GM21619 (cell line): ENCODE data around the gene OLIG2.

Experiments used
- ATAC-seq: cut with Tn5 transposase; IDR thresholded peaks from one replicate; pipeline ENCODE4 v1.9.1; 2021; ENCODE audit not compliant: unreplicated experiment

OLIG2 gene

DNA sequence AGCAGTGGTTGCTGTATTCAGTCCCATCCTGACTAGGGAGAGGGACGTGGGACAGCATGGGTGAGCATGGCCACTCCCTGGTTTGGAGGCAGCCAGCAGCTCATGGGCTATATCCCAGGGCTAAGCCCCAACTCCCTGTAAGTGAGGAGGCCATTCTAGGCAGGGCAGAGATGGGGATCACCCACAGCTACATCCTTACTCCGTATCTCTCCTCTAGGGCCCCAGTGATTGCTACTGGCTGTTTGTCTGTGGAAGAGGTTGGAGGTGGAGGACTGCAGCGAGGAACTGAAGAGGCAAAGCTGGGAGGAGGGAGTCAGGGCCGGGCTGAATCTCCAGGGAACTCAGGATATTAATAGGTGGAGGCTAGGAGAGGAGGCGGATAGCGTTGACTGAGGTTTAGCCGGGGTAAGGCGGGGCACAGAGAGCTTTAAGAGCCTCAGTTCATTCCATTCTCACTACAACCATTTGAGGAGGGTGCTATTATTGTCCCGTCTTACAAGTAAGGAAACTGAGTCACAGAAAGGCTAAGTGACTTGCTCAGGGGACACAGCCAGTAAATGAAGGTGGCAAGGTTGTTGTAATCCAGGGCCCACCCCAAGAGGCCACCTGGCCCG is 6.8 kb downstream of the OLIG2 start:
- ATAC-seq, result no peak

DNA sequence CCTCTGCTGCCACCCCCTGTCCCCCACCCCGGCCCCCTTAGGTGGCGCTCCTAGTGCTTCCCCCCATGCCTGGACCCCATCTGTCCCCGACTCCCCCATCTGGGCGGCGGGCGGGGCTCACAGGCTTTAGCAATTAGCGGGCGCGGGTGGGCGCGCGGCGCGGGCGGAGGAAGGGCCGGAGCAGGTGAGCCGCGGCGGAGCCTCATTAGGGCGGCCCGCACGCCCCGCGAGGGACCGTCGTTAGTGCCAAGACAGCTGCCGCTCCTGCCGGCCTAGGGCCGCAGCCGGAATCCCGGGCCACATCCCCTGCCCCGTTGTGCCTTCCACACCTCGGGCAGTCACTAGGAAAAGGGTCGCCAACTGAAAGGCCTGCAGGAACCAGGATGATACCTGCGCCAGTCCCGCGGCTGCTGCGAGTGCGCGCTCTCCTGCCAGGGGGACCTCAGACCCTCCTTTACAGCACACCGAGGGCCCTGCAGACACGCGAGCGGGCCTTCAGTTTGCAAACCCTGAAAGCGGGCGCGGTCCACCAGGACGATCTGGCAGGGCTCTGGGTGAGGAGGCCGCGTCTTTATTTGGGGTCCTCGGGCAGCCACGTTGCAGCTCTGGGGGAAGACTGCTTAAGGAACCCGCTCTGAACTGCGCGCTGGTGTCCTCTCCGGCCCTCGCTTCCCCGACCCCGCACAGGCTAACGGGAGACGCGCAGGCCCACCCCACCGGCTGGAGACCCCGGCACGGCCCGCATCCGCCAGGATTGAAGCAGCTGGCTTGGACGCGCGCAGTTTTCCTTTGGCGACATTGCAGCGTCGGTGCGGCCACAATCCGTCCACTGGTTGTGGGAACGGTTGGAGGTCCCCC is 7.6 kb downstream of the OLIG2 start:
- no peak for ATAC-seq

DNA sequence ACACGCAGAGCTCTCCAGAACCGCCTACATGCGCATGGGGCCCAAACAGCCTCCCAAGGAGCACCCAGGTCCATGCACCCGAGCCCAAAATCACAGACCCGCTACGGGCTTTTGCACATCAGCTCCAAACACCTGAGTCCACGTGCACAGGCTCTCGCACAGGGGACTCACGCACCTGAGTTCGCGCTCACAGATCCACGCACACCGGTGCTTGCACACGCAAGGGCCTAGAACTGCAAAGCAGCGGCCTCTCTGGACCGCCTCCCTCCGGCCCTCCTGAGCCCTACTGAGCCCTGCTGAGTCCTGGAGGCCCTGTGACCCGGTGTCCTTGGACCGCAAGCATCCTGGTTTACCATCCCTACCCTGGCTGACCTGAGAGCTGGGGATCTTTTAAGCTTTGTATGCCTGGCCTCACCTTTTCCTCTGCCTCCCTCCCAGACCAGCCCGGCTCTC is 8.3 kb downstream of the OLIG2 start:
- no peak for ATAC-seq

DNA sequence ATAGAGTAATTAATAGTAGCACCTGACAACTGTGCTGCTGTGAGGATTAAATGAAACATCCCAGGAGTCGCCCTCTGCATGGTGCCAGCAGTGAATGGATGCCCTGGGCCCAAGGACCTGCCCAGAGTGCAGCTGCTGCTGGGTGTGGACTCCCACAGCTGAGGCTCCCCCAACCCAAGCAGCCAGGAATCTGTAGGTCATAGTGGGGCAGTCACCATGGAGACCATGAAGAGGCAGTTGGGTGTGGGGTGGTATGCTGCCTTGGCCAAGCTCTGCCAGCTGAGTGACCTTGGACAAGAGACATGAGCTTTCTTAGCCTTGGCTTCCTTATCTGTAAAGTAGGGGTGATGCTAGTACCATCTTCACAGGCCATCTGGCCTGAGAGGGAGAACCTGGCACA is 9.4 kb downstream of the OLIG2 start:
- ATAC-seq, result no peak

DNA sequence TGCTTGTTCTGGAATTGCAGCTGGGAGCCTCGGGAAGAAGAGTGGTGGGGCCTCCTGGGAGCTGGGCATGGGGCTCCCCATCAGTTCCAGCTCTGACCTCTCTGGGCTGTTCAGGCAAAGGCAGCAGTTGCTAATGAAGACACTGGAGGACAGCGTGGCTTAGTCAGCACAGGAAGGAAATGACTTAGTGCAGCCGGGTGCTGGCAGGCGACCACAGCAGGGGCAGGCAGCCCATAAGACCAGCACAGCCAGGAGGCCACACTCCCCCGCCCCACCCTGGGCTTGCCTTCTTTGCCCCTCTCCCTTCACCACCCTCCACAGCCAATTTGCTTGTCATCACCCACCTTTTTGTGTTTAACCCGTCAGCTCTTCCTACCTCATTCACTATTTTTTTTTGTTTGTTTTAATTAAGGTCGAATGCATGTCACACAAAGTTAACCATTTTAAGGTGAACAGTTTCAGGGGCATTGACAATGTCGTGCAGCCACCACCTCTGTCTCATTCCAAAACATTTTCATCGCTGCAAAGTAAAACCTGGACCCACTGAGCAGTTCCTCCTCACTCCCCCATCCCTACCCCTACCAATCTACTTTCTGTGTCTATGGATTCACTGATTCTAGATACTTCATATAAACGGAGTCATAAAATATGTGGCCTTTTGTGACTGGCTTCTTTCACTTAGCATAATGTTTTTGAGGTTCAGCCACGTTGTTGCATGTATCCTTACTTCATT is 10.9 kb downstream of the OLIG2 start:
- no peak for ATAC-seq

DNA sequence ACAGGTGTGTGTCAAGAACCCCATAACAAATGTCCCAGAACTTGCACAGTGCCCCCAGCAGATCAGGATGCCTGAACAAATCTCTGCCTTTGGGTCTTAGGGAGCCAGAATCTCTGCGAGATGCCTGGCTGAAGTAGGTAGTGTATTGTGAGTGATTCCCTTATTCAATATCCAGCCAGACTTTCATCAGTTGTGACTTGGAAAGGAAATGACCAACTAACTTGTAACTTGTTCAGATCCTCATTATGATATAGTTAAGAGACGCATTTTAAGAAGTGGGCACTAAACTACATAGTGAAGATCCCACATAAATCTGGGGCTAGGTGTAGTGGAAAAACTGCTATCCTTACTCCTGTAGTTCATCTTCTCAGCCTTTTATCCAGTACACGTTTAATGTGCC is 11.8 kb downstream of the OLIG2 start:
- no peak for ATAC-seq

DNA sequence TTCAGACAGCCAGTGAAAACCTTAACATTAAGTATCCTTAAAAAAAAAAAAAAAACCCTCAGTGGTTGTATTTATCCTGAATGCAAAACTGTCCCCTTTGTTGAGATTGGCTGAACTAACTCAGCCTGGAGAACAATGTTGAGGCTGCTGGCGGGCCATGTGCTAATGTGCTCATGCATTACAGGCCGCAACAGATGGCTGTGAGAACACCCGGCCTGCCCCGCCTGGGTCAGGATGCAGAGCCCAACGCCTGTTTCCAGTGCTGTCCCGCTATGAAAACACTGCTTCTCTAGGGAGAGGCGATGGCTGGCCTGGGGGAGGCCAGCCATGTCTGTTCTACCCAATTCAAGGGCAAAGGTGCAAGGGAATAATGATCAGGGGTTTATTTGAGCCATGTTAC is 13.8 kb downstream of the OLIG2 start:
- no peak for ATAC-seq

DNA sequence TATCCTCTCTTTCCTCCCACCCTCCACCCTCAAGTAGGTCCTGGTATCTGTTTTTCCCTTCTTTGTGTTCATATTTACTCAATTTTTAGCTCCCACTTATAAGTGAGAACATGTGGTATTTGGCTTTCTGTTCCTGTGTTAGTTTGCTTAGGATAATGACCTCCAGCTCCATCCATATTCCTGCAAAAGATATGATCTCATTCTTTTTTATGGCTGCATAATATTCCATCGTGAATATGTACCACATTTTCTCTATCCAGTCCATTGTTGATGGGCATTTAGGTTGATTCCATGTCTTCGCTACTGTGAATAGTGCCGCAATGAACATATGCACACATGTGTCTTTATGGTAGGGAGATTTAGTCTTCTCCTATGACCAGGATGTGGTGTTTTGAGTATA is 14.5 kb downstream of the OLIG2 start:
- ATAC-seq, result no peak

DNA sequence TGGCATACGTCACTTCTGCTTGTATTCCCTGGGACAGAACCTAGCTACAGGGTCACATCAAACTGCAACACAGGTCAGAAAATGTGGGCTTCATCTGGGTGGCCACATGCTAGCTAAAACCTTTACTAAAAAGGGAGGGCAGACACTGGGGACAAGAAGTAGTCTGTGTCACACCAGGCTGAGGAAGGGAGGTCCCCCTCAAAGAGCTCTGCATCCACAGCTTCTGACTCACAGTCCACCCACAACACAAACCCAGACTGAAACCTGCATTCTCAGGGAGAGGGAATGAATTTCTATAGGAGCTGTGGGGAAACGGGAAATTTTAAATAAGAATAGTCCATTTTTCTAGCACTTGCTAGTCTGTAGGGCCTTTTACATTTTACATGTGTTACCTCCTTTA is 16.2 kb downstream of the OLIG2 start:
- ATAC-seq, result no peak

DNA sequence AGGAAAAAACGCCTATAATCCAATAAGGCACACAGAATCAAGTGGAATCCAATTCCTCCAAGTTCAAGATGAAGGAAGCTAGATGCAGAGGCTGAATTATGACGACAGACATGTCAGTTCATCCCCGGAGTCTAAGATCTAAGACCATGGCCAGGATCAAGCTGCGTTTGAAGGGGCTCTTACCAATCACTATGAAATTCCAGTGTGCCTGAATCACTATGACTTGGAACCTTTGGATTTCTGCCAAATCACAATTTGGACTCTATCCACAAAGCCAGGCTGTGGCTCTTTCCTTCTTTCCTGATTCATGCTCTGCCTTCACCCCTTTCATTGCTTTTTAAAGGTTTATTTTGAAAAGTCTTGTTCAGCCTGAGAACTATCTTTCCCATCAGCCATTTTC is 17.1 kb downstream of the OLIG2 start:
- ATAC-seq, result no peak

DNA sequence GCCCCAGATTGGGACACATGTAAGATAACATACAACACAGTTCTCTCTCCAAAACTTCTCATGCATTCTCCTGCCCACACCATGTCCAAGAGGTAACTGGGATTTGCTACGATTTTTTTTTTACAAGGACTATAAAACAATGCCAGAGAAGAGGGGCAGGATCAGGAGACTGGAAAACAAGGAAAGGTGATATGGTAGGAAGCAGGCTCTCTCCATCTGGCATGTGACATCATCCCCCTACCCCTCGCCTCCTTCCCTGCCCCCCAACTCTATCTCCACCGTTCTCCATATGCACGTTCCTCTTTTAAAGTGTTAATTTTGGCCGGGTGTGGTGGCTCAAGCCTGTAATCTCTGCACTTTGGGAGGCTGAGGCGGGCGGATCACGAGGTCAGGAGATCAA is 20.7 kb downstream of the OLIG2 start:
- no peak for ATAC-seq

DNA sequence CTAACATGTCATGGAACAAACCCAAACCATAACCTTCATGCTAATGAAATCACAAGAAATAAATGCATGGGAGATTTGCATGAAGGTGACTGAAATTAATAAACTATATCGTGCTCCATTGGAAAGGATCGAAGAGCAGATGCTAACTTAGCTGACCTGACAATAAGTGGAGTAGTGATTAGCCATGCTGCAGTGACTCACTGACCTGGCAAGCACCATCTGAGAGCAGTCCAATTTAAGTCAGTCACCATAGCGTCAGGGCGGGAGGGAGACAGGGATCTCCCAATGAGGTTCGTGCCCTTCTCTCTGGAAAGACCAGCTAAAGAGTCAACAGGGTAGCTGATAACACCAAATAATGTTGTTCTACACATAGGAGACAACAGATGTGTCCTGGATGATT is 21.5 kb downstream of the OLIG2 start:
- ATAC-seq, result no peak

DNA sequence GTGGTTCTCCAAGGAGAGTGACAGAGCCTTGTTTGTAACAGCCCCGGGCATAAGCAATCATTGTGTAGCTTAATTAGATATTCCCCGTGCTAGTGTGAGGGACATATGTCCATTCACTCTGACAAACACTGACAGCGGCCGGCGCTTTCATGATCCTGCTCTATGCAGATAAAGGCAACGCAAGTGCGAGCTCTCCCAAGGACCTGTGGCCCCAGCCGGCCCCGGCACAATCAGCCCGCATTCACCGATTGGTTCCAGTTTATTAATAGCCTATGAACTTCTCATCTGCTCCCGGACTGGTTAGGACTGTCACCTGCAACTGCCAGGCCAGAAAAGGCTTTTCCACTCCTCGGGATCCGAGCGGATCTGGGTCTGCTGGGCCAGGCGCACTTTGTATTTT is 26.2 kb downstream of the OLIG2 start:
- no peak for ATAC-seq

DNA sequence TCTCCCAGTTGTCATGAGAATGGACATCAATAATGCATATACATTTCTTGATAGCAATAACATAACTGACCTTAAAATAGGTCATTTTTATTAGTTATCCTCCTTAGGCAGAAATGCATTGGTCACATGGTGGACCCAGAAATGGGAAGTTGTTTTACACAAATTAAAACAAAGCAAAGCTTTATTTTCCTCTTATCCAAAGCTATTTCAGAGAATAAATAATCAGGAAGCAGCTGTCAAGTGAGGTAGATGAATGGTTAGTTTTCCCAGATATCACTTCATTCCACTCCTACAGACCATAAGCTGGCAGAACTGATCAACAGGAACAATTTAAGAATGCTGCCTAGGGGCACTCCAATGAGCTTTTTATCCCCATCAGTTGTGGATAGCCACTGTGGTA is 28.2 kb downstream of the OLIG2 start:
- ATAC-seq, result no peak

DNA sequence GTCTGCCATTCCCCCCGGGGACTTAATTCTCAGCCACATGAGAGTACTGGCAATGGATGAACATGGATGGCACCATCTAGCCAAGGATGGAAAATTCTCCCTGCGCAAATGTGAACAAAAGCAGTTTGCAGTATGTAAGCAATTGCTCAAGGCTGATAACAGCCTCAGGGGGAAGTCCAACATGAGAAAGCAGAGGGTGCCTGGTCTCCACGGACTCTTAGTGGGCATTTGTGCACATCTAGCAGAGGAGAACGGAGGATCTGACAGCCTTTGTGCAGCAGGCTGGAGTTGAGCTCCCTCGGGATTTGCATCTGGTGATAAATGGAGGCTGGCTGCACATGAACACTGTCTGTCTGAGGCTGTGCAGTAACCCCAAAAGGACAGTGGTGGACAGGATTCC is 30.3 kb downstream of the OLIG2 start:
- no peak for ATAC-seq

DNA sequence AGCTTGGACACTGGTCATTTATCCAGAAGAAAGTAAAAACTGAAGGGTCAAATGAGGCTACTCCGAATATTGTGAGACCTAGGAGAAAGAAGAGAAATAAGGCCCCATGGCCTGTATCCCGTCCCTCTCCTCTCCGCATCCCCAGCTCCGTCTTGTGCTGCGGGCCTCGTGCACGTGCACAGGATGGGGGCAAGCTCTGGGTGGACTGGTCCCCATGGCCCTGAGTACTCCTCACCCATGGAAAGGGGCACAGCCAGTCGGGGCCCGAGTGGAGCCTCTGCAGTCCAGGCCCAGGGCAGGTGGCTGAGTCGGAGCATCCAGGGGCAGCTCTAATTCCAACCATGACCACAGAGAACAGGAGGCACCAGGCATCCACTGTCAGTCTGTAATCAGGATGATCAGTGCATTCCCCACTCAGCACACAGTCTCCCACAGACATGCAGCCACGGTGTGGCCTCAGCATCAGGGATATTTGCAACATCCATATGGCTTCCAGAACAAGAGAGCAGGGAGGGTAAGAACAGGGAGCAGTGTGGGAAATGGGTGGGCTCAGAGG is 31.7 kb downstream of the OLIG2 start:
- ATAC-seq, result no peak

DNA sequence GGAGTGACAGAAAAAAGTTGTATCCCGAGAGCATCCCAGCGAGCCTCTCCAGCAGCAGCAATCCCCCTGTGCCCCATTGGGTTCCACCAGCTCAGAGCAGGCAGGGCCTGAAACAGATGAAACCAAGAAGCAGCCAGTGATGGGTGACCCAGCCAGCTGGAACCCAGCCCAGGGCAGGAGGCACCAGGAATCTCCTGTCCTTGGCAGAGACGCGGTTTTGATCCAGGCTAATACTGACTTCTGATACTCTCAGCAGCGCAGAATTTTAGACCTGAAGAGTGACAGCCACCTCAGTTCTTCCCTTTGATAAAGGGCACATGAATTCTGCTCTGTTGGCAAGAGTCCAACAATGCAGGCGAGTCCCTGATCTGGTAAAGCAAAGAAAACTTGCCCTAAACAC is 32.8 kb downstream of the OLIG2 start:
- ATAC-seq, result no peak

DNA sequence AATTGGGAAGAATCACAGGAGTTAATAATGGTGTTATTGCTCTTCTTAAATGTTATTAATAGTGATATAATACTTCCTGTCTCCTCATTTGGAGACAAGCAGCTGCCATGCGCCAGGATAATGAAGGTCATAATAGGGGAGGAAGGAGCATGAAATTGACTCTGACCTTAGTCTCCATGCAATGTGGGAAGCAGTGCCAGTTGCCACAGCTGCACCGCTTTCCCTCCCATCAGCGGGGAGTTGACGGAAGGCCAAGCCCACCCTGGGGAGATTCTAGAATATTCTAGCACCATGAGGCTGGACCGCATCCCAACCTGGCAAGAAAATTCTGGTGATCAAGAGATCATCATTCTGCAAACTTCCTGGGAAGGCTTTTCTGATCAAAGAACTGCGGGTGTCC is 33.2 kb downstream of the OLIG2 start:
- no peak for ATAC-seq

DNA sequence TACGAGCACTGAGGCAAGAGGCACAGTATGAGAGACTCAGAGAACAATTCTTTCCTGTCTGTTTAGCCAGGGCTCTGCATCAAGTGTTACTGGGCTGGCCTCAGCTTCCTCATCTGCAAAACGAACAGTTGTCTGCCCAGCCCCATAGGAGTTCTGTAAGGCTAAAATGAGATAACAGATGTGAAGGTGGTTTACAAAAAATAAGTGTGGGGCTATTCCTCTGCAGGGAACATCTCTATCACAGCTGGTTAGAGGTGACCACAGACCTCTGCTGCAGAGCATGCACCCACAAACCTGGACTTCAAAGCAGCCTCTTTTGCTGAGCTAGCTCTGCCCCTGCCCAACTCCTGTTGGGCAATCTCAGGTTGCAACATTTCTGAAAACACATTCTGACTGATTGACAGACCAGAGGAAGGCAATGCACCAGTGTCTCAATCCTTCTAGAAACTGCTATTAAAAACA is 33.7 kb downstream of the OLIG2 start:
- ATAC-seq, result no peak

DNA sequence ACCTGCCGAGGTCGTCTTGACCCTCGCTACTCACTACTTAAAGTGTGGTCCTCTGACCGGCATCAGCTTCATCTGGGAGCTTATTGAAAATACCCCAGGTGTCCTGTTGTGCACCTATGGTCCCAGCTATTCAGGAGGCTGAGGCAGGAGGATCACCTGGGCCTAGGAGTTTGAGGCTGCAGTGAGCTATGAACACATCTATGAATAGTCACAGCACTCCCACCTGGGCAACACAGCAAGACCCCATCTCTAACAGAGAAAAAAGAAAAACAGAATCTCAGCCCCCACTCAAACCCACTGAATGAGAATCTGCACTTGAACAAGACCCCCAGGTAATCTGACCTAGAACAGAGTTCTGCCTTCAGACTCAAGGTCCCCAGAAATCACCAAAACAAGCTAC is 35.5 kb downstream of the OLIG2 start:
- no peak for ATAC-seq

DNA sequence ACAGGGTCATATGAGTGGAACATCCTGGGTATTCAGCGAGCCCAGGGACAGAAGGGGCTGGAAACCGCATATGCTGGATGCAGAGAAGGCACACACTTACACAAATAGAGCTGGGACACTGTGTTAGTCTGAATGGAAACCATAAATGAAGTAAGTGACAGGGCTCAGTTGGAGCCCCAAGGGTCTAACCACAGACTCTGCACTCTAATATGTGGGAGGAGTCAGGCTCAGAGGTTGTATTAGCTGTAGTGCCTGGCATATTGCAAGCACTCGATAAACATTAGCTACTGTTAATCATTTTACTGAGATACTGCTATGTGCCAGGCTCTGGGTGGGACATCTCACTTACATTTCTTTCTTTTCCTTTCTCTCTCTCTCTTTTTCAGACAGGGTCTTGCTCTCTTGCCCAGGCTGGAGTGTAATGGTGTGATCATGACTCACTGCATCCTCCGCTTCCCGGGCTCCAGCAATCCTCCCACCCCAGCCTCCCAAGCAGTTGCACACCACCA is 37.7 kb downstream of the OLIG2 start:
- no peak for ATAC-seq
